Kidney (tissue), 14 donors: ENCODE data around the gene FUT8. TPM values are rescaled to one million over a fixed set of nuclear protein-coding genes. Genes with fewer than 3 reads are reported as not detected.

Experiments used
- DNase-seq, 5 donors: peaks; one replicate each; pipeline ENCODE4 v3.0.0-alpha.2; 2013 to 2020
- FAIRE-seq: peaks from 2 replicates; lab custom pipeline; 2012; peaks lifted over from hg19 to GRCh38; lab: Jason Lieb, UNC
- H3K27ac ChIP-seq, 2 donors: one replicate each; pipeline ENCODE4 v1.7.0; 2013; ENCODE audit warnings: low read depth in 2 of 2, low read length in 2 of 2, inconsistent platforms in 1 of 2
- H3K27me3 ChIP-seq: one replicate; pipeline ENCODE4 v1.7.1; 2013; ENCODE audit warnings: low read length, inconsistent platforms; ENCODE audit not compliant: control insufficient read depth, insufficient read depth
- H3K36me3 ChIP-seq, 3 donors: one replicate each; pipeline versions ENCODE4 v1.7.0 to v1.7.1; 2013; ENCODE audit warnings: low read length in 3 of 3, control low read depth in 1 of 3, inconsistent platforms in 1 of 3; ENCODE audit not compliant: insufficient read depth in 3 of 3, control insufficient read depth in 2 of 3
- H3K4me1 ChIP-seq, 3 donors: one replicate each; pipeline versions ENCODE4 v1.7.0 to v1.7.1; 2013; ENCODE audit warnings: low read length in 3 of 3, inconsistent platforms in 1 of 3, low read depth in 1 of 3; ENCODE audit not compliant: control insufficient read depth in 2 of 3, insufficient read depth in 2 of 3
- H3K4me3 ChIP-seq, 3 donors: one replicate each; pipeline versions ENCODE4 v1.7.0 to v1.8.1; 2013; ENCODE audit warnings: low read length in 3 of 3, control low read depth in 1 of 3, inconsistent platforms in 1 of 3
- H3K9ac ChIP-seq, 3 donors: one replicate each; pipeline versions ENCODE4 v1.7.0 to v1.7.1; 2013; ENCODE audit warnings: low read length in 3 of 3, control low read depth in 1 of 3, inconsistent platforms in 1 of 3
- H3K9me3 ChIP-seq, 3 donors: one replicate each; pipeline versions ENCODE4 v1.7.0 to v1.7.1; 2013; ENCODE audit warnings: low read length in 3 of 3, control low read depth in 1 of 3, inconsistent platforms in 1 of 3; ENCODE audit not compliant: control insufficient read depth in 2 of 3, insufficient read depth in 1 of 3
- CTCF ChIP-seq: IDR thresholded peaks from 3 replicates; pipeline ENCODE4 v1.5.1; 2012; ENCODE audit warnings: mild to moderate bottlenecking, moderate library complexity, borderline replicate concordance; ENCODE audit not compliant: insufficient read depth; ENCODE audit errors: extremely low read depth
- intact Hi-C: fragments of 100-400 bp; cut with DNase I; formaldehyde crosslinking; loops from one replicate; pipeline ENCODE4 v1.11.1; 2022
- polyA plus RNA-seq: library from polyadenylated mRNA; stranded (reverse); fragments of 350-450 nt; fragmentation: Illumina TruSeq; extraction: RNeasy Lipid Tissue Mini Kit (QIAGEN cat#74804); gene quantifications from one replicate; pipeline ENCODE4 v1.2.3, GENCODE V29; 2014; ENCODE audit warnings: low read depth, low replicate concordance; ENCODE audit not compliant: insufficient read depth
- total RNA-seq: library from RNA; stranded (reverse); fragmentation: NEBNext Ultra II Directional; extraction: Animal tissue kit (Norgen Biotek cat#: 25700); gene quantifications from one replicate; pipeline ENCODE4 v1.2.1, GENCODE V29; 2021
- donor health status: control.
- donor health status: control.
- donor health status: control.
- donor health status: control.
- donor health status: control.
- donor health status: DM: yes; HTN: yes; CAD: no.
- donor health status: Normal renal cell carcinoma (clear cell type).

Gene FUT8
- total and polyA plus RNA-seq, 2 donors from 2014 or later: 8.2 to 49.6 TPM

GRCh38 chr14:65696801-65697200 is 284.3 kb downstream of the FUT8 start:
- Histone ChIP-seq H3K36me3 (no peaks in the 10 kb centered on the region), H3K4me3 (no peak overlapping the region), H3K9me3 (no peaks in the 10 kb centered on the region), H3K9ac (no peak overlapping the region), H3K27ac (no peak overlapping the region), H3K4me1 (no peaks in the 10 kb centered on the region), H3K27me3 (no peaks in the 10 kb centered on the region)
- FAIRE-seq (no peak), DNase-seq (no peak)
- TF ChIP-seq CTCF: no peak
- intact Hi-C loops: no loop called here

- Histone ChIP-seq H3K9ac (no peak overlapping the region), H3K4me3 (no peak overlapping the region), H3K27me3 (no peaks in the 10 kb centered on the region), H3K36me3 (no peaks in the 10 kb centered on the region), H3K27ac (no peak overlapping the region), H3K4me1 (no peaks in the 10 kb centered on the region), H3K9me3 (peaks cover 0 to 5% (median 0%) of the 10 kb centered on the region in 3 donors)
- FAIRE-seq: no peak
- intact Hi-C loops: no loop called here
- no peak for DNase-seq
- no peak for TF ChIP-seq CTCF
Observed at GRCh38 chr14:65703521-65703920, 291.0 kb downstream of the FUT8 start.

- no peaks in the 10 kb centered on the region for H3K36me3 ChIP-seq
- no peak for FAIRE-seq
- H3K4me1 ChIP-seq: no peaks in the 10 kb centered on the region
- no peak for DNase-seq
- TF ChIP-seq CTCF: no peak
- no peak overlapping the region for H3K4me3 ChIP-seq
- H3K27me3 ChIP-seq: no peaks in the 10 kb centered on the region
- peaks cover 0 to 5% (median 0%) of the 10 kb centered on the region in 3 donors for H3K9me3 ChIP-seq
- intact Hi-C loops: no loop called here
- H3K9ac ChIP-seq: no peak overlapping the region
- H3K27ac ChIP-seq: no peak overlapping the region
Observed at GRCh38 chr14:65703996-65704395, 291.5 kb downstream of the FUT8 start.

- Histone ChIP-seq H3K9me3 (peaks cover 0 to 5% (median 0%) of the 10 kb centered on the region in 3 donors), H3K4me1 (no peaks in the 10 kb centered on the region), H3K9ac (no peak overlapping the region), H3K27me3 (no peaks in the 10 kb centered on the region), H3K27ac (no peak overlapping the region), H3K36me3 (no peaks in the 10 kb centered on the region), H3K4me3 (no peak overlapping the region)
- no peak for DNase-seq
- intact Hi-C loops: no loop called here
- FAIRE-seq: no peak
- no peak for TF ChIP-seq CTCF
Observed at GRCh38 chr14:65704437-65704836, 291.9 kb downstream of the FUT8 start.
